H9 (cell line): ENCODE measurements around the gene PAH. TPM values are rescaled to one million over a fixed set of nuclear protein-coding genes. Genes with fewer than 3 reads are reported as not detected.

ENCODE experiments used
- DNase-seq: peaks from one replicate; pipeline ENCODE4 v3.0.0-alpha.2; 2017
- H2AFZ ChIP-seq: one replicate; pipeline ENCODE4 v1.6.1; 2013; ENCODE audit warnings: mild to moderate bottlenecking, low read length, control low read depth, moderate library complexity
- H2AK5ac ChIP-seq: 2 replicates; pipeline ENCODE4 v1.6.1; 2013; ENCODE audit warnings: low read length, control low read depth, mixed read lengths; ENCODE audit not compliant: insufficient read length
- H2BK120ac ChIP-seq: one replicate; pipeline ENCODE4 v1.6.1; 2013; ENCODE audit warnings: low read depth, mild to moderate bottlenecking, low read length, control low read depth, inconsistent platforms; ENCODE audit not compliant: poor library complexity, severe bottlenecking
- H2BK12ac ChIP-seq: 2 replicates; pipeline ENCODE4 v1.6.1; 2013; ENCODE audit warnings: low read length, control low read depth, mixed read lengths, low read depth; ENCODE audit not compliant: insufficient read length
- H2BK15ac ChIP-seq: 2 replicates; pipeline ENCODE4 v1.6.1; 2013; ENCODE audit warnings: low read depth, low read length, control low read depth
- H2BK20ac ChIP-seq: one replicate; pipeline ENCODE4 v1.6.1; 2013; ENCODE audit warnings: low read depth, mild to moderate bottlenecking, low read length, control low read depth, inconsistent platforms; ENCODE audit not compliant: poor library complexity, severe bottlenecking
- H2BK5ac ChIP-seq: 2 replicates; pipeline ENCODE4 v1.6.1; 2013; ENCODE audit warnings: low read length, control low read depth, mixed read lengths; ENCODE audit not compliant: insufficient read length
- H3K14ac ChIP-seq: 2 replicates; pipeline ENCODE4 v1.6.1; 2013; ENCODE audit warnings: low read length, control low read depth; ENCODE audit not compliant: insufficient read depth
- H3K18ac ChIP-seq: 2 replicates; pipeline ENCODE4 v1.6.1; 2013; ENCODE audit warnings: low read depth, mild to moderate bottlenecking, mixed read lengths, low read length, control low read depth; ENCODE audit not compliant: insufficient read length
- H3K23ac ChIP-seq: 2 replicates; pipeline ENCODE4 v1.6.1; 2013; ENCODE audit warnings: low read length, control low read depth, mixed read lengths, low read depth; ENCODE audit not compliant: insufficient read length
- H3K23me2 ChIP-seq: 2 replicates; pipeline ENCODE4 v1.6.1; 2013; ENCODE audit warnings: low read depth, mild to moderate bottlenecking, mixed read lengths, low read length, control low read depth; ENCODE audit not compliant: insufficient read length, poor library complexity, severe bottlenecking
- H3K27ac ChIP-seq: 2 replicates; pipeline ENCODE4 v1.5.1; 2013; ENCODE audit warnings: low read length, control low read depth, mixed read lengths, low read depth; ENCODE audit not compliant: insufficient read length
- H3K27me3 ChIP-seq: 2 replicates; pipeline ENCODE4 v1.6.1; 2013; ENCODE audit warnings: low read length, control low read depth, inconsistent platforms; ENCODE audit not compliant: insufficient read depth
- H3K4ac ChIP-seq: 2 replicates; pipeline ENCODE4 v1.6.1; 2013; ENCODE audit warnings: low read depth, mild to moderate bottlenecking, control low read depth, inconsistent platforms, low read length, moderate library complexity
- H3K4me1 ChIP-seq: 2 replicates; pipeline ENCODE4 v1.6.1; 2013; ENCODE audit warnings: low read length, control low read depth, inconsistent platforms; ENCODE audit not compliant: insufficient read depth
- H3K4me2 ChIP-seq: 2 replicates; pipeline ENCODE4 v1.6.1; 2013; ENCODE audit warnings: low read length, control low read depth, mixed read lengths; ENCODE audit not compliant: insufficient read length, insufficient read depth
- H3K56ac ChIP-seq: 2 replicates; pipeline ENCODE4 v1.6.1; 2013; ENCODE audit warnings: low read depth, mild to moderate bottlenecking, mixed read lengths, low read length, control low read depth; ENCODE audit not compliant: insufficient read length
- H3K79me1 ChIP-seq: 2 replicates; pipeline ENCODE4 v1.6.1; 2013; ENCODE audit warnings: low read depth, mild to moderate bottlenecking, moderate library complexity, low read length, control low read depth, inconsistent platforms; ENCODE audit not compliant: insufficient read depth, poor library complexity, severe bottlenecking
- H3K79me2 ChIP-seq: 2 replicates; pipeline ENCODE4 v1.6.1; 2013; ENCODE audit warnings: low read length, control low read depth, inconsistent platforms; ENCODE audit not compliant: insufficient read depth
- H3K9ac ChIP-seq: 2 replicates; pipeline ENCODE4 v1.6.1; 2013; ENCODE audit warnings: low read length, control low read depth, mixed read lengths; ENCODE audit not compliant: insufficient read length; ENCODE audit errors: extremely low read depth
- H3K9me3 ChIP-seq: one replicate; pipeline ENCODE4 v1.6.1; 2013; ENCODE audit warnings: low read depth, low read length, inconsistent platforms; ENCODE audit not compliant: control insufficient read depth
- H3T11ph ChIP-seq: one replicate; pipeline ENCODE4 v1.6.1; 2013; ENCODE audit warnings: mild to moderate bottlenecking, low read length, control low read depth, inconsistent platforms
- H4K20me1 ChIP-seq: one replicate; pipeline ENCODE4 v1.6.1; 2013; ENCODE audit not compliant: control insufficient read depth, insufficient read length, insufficient read depth
- H4K5ac ChIP-seq: 2 replicates; pipeline ENCODE4 v1.6.1; 2013; ENCODE audit warnings: low read depth, mild to moderate bottlenecking, mixed read lengths, low read length, control low read depth; ENCODE audit not compliant: insufficient read length
- H4K8ac ChIP-seq: replicated peaks from 2 replicates; pipeline ENCODE4 v1.6.1; 2013; ENCODE audit warnings: low read length, control low read depth, mixed read lengths, low read depth; ENCODE audit not compliant: insufficient read length
- H4K91ac ChIP-seq: 2 replicates; pipeline ENCODE4 v1.6.1; 2013; ENCODE audit warnings: low read depth, mild to moderate bottlenecking, moderate library complexity, mixed read lengths, low read length, control low read depth; ENCODE audit not compliant: insufficient read length
- H3K27ac Mint-ChIP-seq, 3 experiments: 2 replicates in 2 of 3; 3 replicates in 1 of 3; pipeline ENCODE4 v1.8.0; 2020 to 2021; ENCODE audit warnings: mixed read lengths in 3 of 3, mild to moderate bottlenecking in 1 of 3, moderate library complexity in 1 of 3
- H3K27me3 Mint-ChIP-seq: 2 replicates; pipeline ENCODE4 v1.8.0; 2021; ENCODE audit warnings: low read depth, mild to moderate bottlenecking, moderate library complexity, mixed read lengths
- H3K36me3 Mint-ChIP-seq, 3 experiments: 2 replicates in 2 of 3; 3 replicates in 1 of 3; pipeline ENCODE4 v1.8.0; 2020 to 2021; ENCODE audit warnings: low read depth in 3 of 3, mixed read lengths in 3 of 3; ENCODE audit not compliant: insufficient read depth in 1 of 3
- H3K4me1 Mint-ChIP-seq, 2 experiments: 2 replicates each; pipeline ENCODE4 v1.8.0; 2020; ENCODE audit warnings: mixed read lengths in 2 of 2
- H3K4me3 Mint-ChIP-seq, 2 experiments: 2 replicates in 1 of 2; 3 replicates in 1 of 2; pipeline ENCODE4 v1.8.0; 2020 to 2021; ENCODE audit warnings: mild to moderate bottlenecking in 2 of 2, mixed read lengths in 2 of 2, moderate library complexity in 1 of 2
- H3K9me3 Mint-ChIP-seq, 2 experiments: 2 replicates in 1 of 2; 3 replicates in 1 of 2; pipeline ENCODE4 v1.8.0; 2020; ENCODE audit warnings: mild to moderate bottlenecking in 2 of 2, mixed read lengths in 2 of 2, moderate library complexity in 1 of 2
- WGBS: extraction: QIAGEN DNeasy Blood & Tissue Kit; methylation state at CpG from one replicate; pipeline ENCODE4 v1.1.7; 2013; ENCODE audit warnings: missing lambda C conversion rate, low lambda C conversion rate, mixed read lengths; ENCODE audit not compliant: insufficient read length; ENCODE audit errors: extremely low coverage; 5-methylcytosine and 5-hydroxymethylcytosine counted together
- total RNA-seq: library from RNA; stranded (reverse); gene quantifications from 2 replicates; pipeline ENCODE4 v1.2.1, GENCODE V29; 2021
- TF ChIP-seq, protein P1 (sequence below): fragments of 200-600 bp; sonication (generic); conservative IDR thresholded peaks from 3 replicates; pipeline ENCODE4 v1.8.0; 2021; ENCODE audit warnings: antibody characterized with exemption, mild to moderate bottlenecking

The PAH gene
- total RNA-seq, 1 experiment from 2014 or later = 6.1 TPM

DNA sequence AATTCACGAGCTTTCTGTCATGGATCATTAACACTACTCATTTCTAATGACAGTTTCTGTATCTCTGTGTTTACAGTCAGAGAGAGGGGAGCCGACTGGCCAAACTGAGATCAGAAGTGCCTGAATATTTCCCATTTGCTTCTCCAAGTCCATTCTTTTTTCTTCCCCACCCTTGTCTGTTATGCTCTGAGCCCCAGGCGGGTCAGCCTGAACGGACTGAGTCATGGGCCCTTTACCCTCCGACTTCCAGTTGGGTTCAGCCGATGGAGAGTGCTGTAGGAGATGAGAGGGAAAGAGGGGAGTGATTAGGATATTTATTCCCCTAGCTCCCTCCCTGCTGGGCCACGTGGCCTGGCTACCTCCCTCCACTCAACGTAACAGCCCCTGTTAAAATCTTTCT is 104.7 kb downstream of the PAH start:
- Histone ChIP-seq H2AK5ac (no peak overlapping the region), H4K8ac (no peak overlapping the region), H3K23me2 (no peaks in the 10 kb centered on the region), H3K14ac (no peak overlapping the region), H2BK12ac (no peak overlapping the region), H4K91ac (no peak overlapping the region), H3K79me2 (no peaks in the 10 kb centered on the region), H3K18ac (no peak overlapping the region), H3K27me3 (no peaks in the 10 kb centered on the region), H2BK15ac (no peak overlapping the region), H2AFZ (no peak overlapping the region), H3K9me3 (no peaks in the 10 kb centered on the region), H3K79me1 (no peaks in the 10 kb centered on the region), H3K4me2 (no peak overlapping the region), H2BK5ac (no peak overlapping the region), H3K27ac (no peak overlapping the region), H2BK120ac (no peak overlapping the region), H3K23ac (no peak overlapping the region), H3T11ph (no peak overlapping the region), H3K9ac (no peak overlapping the region), H4K5ac (no peak overlapping the region), H3K4ac (no peak overlapping the region), H3K4me1 (no peaks in the 10 kb centered on the region), H4K20me1 (no peaks in the 10 kb centered on the region), H2BK20ac (no peak overlapping the region), H3K56ac (no peak overlapping the region)
- H3K27me3 Mint-ChIP-seq = no peaks in the 10 kb centered on the region
- no peak overlapping the region for H3K27ac Mint-ChIP-seq
- no peaks in the 10 kb centered on the region for H3K9me3 Mint-ChIP-seq
- no CpG with 5 or more reads among the region's 8 CpGs for WGBS
- H3K4me1 Mint-ChIP-seq = peaks cover 0 to 5% of the 10 kb centered on the region in 2 experiments; a peak in 3 of 4 replicates
- no peak for DNase-seq
- H3K36me3 Mint-ChIP-seq = no peaks in the 10 kb centered on the region
- no peak overlapping the region for H3K4me3 Mint-ChIP-seq
- TF ChIP-seq, protein P1, sequence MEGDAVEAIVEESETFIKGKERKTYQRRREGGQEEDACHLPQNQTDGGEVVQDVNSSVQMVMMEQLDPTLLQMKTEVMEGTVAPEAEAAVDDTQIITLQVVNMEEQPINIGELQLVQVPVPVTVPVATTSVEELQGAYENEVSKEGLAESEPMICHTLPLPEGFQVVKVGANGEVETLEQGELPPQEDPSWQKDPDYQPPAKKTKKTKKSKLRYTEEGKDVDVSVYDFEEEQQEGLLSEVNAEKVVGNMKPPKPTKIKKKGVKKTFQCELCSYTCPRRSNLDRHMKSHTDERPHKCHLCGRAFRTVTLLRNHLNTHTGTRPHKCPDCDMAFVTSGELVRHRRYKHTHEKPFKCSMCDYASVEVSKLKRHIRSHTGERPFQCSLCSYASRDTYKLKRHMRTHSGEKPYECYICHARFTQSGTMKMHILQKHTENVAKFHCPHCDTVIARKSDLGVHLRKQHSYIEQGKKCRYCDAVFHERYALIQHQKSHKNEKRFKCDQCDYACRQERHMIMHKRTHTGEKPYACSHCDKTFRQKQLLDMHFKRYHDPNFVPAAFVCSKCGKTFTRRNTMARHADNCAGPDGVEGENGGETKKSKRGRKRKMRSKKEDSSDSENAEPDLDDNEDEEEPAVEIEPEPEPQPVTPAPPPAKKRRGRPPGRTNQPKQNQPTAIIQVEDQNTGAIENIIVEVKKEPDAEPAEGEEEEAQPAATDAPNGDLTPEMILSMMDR = no peak
